RWPE2 (cell line): ENCODE results near the gene SORT1.

Source experiments
- ATAC-seq: fragments of 200-7000 bp; cut with Tn5 transposase; 3 replicates; pipeline ENCODE4 v1.9.1; 2021; ENCODE audit warnings: low read depth
- DNase-seq: peaks from one replicate; pipeline ENCODE4 v3.0.0-alpha.2; 2020; ENCODE audit warnings: low spot score
- H3K27ac ChIP-seq: fragments of 450-650 bp; 2 replicates; pipeline ENCODE4 v1.5.1; 2017; ENCODE audit warnings: mild to moderate bottlenecking; ENCODE audit not compliant: poor library complexity, severe bottlenecking
- H3K27me3 ChIP-seq: fragments of 250-450 bp; sonication (Bioruptor Pico); 2 replicates; pipeline ENCODE4 v1.5.1; 2021; ENCODE audit warnings: mild to moderate bottlenecking, moderate library complexity; ENCODE audit not compliant: insufficient read depth, poor library complexity, severe bottlenecking
- H3K36me3 ChIP-seq: fragments of 250-450 bp; sonication (Bioruptor Pico); 2 replicates; pipeline ENCODE4 v1.5.1; 2020; ENCODE audit warnings: low read depth, mild to moderate bottlenecking, moderate library complexity
- H3K4me1 ChIP-seq: fragments of 250-450 bp; sonication (Bioruptor Pico); 2 replicates; pipeline ENCODE4 v1.5.1; 2021; ENCODE audit warnings: mild to moderate bottlenecking, moderate library complexity; ENCODE audit not compliant: insufficient read depth, poor library complexity, severe bottlenecking
- H3K4me3 ChIP-seq: fragments of 250-450 bp; sonication (Bioruptor Pico); 2 replicates; pipeline ENCODE4 v1.5.1; 2021; ENCODE audit warnings: mild to moderate bottlenecking, moderate library complexity; ENCODE audit not compliant: severe bottlenecking
- H3K9me3 ChIP-seq: fragments of 250-450 bp; sonication (Bioruptor Pico); 2 replicates; pipeline ENCODE4 v1.5.1; 2021; ENCODE audit warnings: mild to moderate bottlenecking, moderate library complexity; ENCODE audit not compliant: severe bottlenecking
- CTCF ChIP-seq: fragments of 450-650 bp; IDR thresholded peaks from one replicate; pipeline ENCODE4 v1.5.1; 2017; ENCODE audit warnings: mild to moderate bottlenecking, moderate library complexity; ENCODE audit not compliant: poor library complexity, severe bottlenecking

Gene SORT1

DNA sequence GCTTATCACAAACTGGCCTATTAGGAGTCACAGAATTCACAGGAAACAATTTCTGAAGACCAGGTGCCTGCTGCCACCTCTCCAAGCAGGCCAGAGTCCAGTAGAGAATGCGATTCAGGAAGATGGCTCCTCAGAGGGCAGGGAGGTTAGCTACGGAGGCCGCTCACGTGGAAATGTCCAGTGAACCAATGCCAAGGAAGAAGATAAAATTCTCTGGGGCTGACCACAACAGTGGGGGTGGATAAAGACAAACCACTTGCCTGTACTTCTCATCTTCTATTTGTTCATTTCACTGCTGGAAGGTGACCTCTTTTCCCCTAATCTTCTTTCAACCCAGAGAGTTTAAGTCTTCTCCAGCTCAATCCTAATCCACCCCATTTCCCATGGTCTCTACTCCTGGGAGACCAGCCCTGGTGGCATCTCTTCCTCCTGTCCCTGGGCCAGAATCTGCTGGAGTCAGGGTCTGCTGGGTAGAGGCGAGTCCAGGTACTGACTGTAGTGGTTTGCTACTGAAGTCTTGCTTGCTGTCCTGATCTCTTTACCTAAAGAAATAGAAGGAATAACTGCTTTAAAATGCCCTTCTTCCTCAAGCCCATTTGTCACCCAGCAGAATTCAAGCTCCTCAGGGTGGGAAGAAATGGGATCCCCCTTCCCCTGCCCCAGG, 118.0 kb downstream of the SORT1 start:
- Histone ChIP-seq H3K9me3 (no peaks in the 10 kb centered on the region), H3K4me1 (peaks cover 25% of the 10 kb centered on the region), H3K27me3 (no peaks in the 10 kb centered on the region), H3K27ac (no peak overlapping the region), H3K4me3 (no peak overlapping the region), H3K36me3 (peaks cover 37% of the 10 kb centered on the region)
- no peak for TF ChIP-seq CTCF
- no peak for DNase-seq
- ATAC-seq, result no peak

DNA sequence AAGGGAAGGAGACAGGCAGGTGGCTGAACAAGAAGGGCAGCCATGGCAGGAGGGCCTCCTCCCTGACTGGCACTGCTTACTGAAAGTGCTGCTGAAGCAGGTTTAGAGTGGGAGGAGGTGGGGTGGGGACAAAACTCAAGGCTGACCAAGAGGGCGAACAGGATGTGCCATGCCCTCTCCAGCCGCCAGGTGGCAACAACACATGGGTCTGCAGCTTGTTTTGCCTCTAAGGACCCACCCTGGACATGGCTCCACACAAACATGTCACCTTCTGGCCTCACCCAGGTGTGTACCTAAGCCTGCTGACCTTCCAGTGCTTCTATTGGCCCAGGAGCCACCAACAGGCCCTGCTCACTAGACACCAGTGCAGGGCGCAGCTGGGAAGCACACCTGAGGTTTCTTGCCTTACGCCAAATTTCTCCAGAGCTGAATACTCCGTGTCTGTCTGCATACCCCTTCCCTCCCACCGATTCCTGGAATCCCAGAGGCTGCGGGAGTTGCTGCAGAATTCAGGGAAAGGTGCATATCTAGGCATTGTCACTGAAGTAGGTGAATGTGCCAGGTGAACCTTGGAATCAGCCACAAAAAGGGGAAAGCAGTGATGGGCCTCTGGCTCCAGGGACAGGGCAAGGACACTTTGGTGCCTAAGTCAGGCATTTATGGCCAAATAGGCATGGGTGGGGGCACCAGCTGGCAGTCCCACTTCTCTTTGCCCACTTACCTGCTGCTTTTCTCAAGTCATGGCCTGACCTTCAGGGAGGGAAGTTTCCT, 120.1 kb downstream of the SORT1 start:
- peaks cover 36% of the 10 kb centered on the region for H3K4me1 ChIP-seq
- DNase-seq (peak; percentile 67), ATAC-seq (no peak)
- no peaks in the 10 kb centered on the region for H3K9me3 ChIP-seq
- peaks cover 40% of the 10 kb centered on the region for H3K36me3 ChIP-seq
- peak overlapping the region; percentile 83 for H3K27ac ChIP-seq
- TF ChIP-seq CTCF, result peak; percentile 85
- no peak overlapping the region for H3K4me3 ChIP-seq
- no peaks in the 10 kb centered on the region for H3K27me3 ChIP-seq

- Histone ChIP-seq H3K27ac (peak overlapping the region; percentile 83), H3K27me3 (no peaks in the 10 kb centered on the region), H3K4me3 (no peak overlapping the region), H3K36me3 (peaks cover 34% of the 10 kb centered on the region), H3K9me3 (no peaks in the 10 kb centered on the region), H3K4me1 (peaks cover 31% of the 10 kb centered on the region)
- DNase-seq, result no peak
- ATAC-seq, result no peak
- no peak for TF ChIP-seq CTCF
Observed at GRCh38 chr1:109275706-109276345, 121.9 kb downstream of the SORT1 start.

DNA sequence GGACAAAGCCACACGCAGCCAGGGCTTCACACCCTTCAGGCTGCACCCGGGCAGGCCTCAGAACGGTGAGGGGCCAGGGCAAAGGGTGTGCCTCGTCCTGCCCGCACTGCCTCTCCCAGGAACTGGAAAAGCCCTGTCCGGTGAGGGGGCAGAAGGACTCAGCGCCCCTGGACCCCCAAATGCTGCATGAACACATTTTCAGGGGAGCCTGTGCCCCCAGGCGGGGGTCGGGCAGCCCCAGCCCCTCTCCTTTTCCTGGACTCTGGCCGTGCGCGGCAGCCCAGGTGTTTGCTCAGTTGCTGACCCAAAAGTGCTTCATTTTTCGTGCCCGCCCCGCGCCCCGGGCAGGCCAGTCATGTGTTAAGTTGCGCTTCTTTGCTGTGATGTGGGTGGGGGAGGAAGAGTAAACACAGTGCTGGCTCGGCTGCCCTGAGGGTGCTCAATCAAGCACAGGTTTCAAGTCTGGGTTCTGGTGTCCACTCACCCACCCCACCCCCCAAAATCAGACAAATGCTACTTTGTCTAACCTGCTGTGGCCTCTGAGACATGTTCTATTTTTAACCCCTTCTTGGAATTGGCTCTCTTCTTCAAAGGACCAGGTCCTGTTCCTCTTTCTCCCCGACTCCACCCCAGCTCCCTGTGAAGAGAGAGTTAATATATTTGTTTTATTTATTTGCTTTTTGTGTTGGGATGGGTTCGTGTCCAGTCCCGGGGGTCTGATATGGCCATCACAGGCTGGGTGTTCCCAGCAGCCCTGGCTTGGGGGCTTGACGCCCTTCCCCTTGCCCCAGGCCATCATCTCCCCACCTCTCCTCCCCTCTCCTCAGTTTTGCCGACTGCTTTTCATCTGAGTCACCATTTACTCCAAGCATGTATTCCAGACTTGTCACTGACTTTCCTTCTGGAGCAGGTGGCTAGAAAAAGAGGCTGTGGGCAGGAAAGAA, 122.9 kb downstream of the SORT1 start:
- ATAC-seq, result peak; percentile 86
- no peak for TF ChIP-seq CTCF
- H3K27me3 ChIP-seq, result no peaks in the 10 kb centered on the region
- H3K4me3 ChIP-seq, result peak overlapping the region; percentile 4
- DNase-seq, result peak; percentile 91
- peak overlapping the region; percentile 83 for H3K27ac ChIP-seq
- peaks cover 31% of the 10 kb centered on the region for H3K4me1 ChIP-seq
- H3K9me3 ChIP-seq, result no peaks in the 10 kb centered on the region
- H3K36me3 ChIP-seq, result peaks cover 25% of the 10 kb centered on the region
